Measurements from ENCODE around the gene ATPAF2.

- TF ChIP-seq CTCF (IDR thresholded peaks at IDR 0.05; ENCODE audit: low read length) (no peak), EZH2 (IDR thresholded peaks at IDR 0.05; ENCODE audit: borderline replicate concordance, low read length) (no peak)
Observed at GRCh38 chr17:17979778-17980177, 59.2 kb downstream of the ATPAF2 start.

All from OCI-LY1 (cell line).